Gastrocnemius medialis (tissue), 4 donors: ENCODE results near the gene NCSTN.

Experiments
- CTCF ChIP-seq, 5 experiments: fragments of 450-650 bp in 3 of 5; fragments of 200-600 bp in 2 of 5; sonication (generic) in 2 of 5; IDR thresholded peaks in 4 of 5; conservative IDR thresholded peaks in 1 of 5; 1 replicate in 4 of 5; 2 replicates in 1 of 5; pipeline ENCODE4 v1.5.1; 2016 to 2019; ENCODE audit warnings: antibody characterized with exemption in 5 of 5, mild to moderate bottlenecking in 3 of 5, moderate library complexity in 3 of 5
- POLR2A ChIP-seq, 2 donors: fragments of 450-650 bp; IDR thresholded peaks; one replicate each; pipeline ENCODE4 v1.6.1; 2017; ENCODE audit warnings: antibody characterized with exemption in 2 of 2, mild to moderate bottlenecking in 2 of 2, moderate library complexity in 2 of 2

DNA sequence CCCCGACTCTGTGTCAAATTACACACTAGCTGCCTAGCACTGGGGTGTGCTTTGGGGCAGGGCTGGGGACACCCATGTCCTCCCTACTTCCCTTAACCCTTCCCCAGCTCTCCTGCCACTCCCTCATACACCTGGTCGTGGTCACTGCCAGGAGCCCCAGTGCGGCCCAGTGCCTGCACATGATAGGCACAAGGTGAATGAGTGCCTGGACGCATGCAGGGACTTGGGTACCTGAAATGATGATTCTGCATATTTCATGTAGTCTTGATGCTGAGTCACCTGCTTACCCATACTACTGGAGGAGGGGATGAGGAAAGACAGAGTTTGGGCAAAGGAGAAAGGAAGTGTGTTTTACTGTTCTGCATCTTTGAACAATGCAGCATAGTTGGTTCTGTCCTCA is 55.6 kb downstream of the NCSTN start:
- TF ChIP-seq CTCF (IDR thresholded peaks at IDR 0.05 in 4 of 5, conservative IDR thresholded peaks at IDR 0.05 in 1 of 5) = no peak
- TF ChIP-seq POLR2A (IDR thresholded peaks at IDR 0.05) = no peak
